T-cell (primary cell): Measurements from ENCODE around the gene SLC6A5. TPM values are rescaled to one million over a fixed set of nuclear protein-coding genes. Genes with fewer than 3 reads are reported as not detected.
"Not testable (repeated sequence)": the region's sequence is repeated elsewhere in the genome, so short reads cannot be mapped to it uniquely, and the experiment has no call there.

Source experiments
- ATAC-seq, 4 experiments: fragments of 200-7000 bp in 3 of 4; fragments of 150-1000 bp in 1 of 4; cut with Tn5 transposase; replicated peaks in 1 of 4; 1 replicate in 3 of 4; 2 replicates in 1 of 4; pipeline ENCODE4 v1.10.0; 2021; ENCODE audit warnings: moderate library complexity in 3 of 4, mild to moderate bottlenecking in 2 of 4, moderate number of reproducible peaks in 1 of 4
- CTCF ChIA-PET, 2 donors: fragments of 300-600 bp; sonication (Branson Sonifier 250); formaldehyde crosslinking; loops; one replicate each; lab custom pipeline; 2022; ENCODE audit warnings: antibody characterized with exemption in 2 of 2; lab: Charles Lee
- POLR2A ChIA-PET, 2 donors: fragments of 300-600 bp; sonication (Branson Sonifier 250); formaldehyde crosslinking; loops; one replicate each; lab custom pipeline; 2022; ENCODE audit warnings: antibody characterized with exemption in 2 of 2; lab: Charles Lee
- DNase-seq, 35 experiments: peaks; one replicate each; pipeline versions ENCODE4 v3.0.0 to v3.0.0-alpha.2; 2013 to 2023
- H3K27ac ChIP-seq: one replicate; pipeline ENCODE4 v1.5.1; 2013; ENCODE audit warnings: low read length
- H3K27me3 ChIP-seq, 2 experiments: replicated peaks in 1 of 2; 1 replicate in 1 of 2; 2 replicates in 1 of 2; pipeline versions ENCODE4 v1.6.1 to v1.7.0; 2013; ENCODE audit warnings: low read length in 1 of 2, mixed read lengths in 1 of 2; ENCODE audit not compliant: control insufficient read depth in 2 of 2, insufficient read depth in 2 of 2; ENCODE audit errors: extremely low read depth in 1 of 2
- H3K36me3 ChIP-seq, 2 donors: 1 replicate in 1 of 2; 2 replicates in 1 of 2; pipeline versions ENCODE4 v1.6.1 to v1.7.0; 2013; ENCODE audit warnings: low read length in 1 of 2; ENCODE audit not compliant: control insufficient read depth in 2 of 2, insufficient read depth in 1 of 2; ENCODE audit errors: extremely low read depth in 1 of 2
- H3K4me1 ChIP-seq, 2 experiments: 1 replicate in 1 of 2; 2 replicates in 1 of 2; pipeline versions ENCODE4 v1.6.1 to v1.7.0; 2013; ENCODE audit warnings: low read length in 2 of 2, mixed read lengths in 1 of 2; ENCODE audit not compliant: insufficient read depth in 2 of 2, control insufficient read depth in 1 of 2; ENCODE audit errors: extremely low read depth in 1 of 2
- H3K4me3 ChIP-seq, 2 donors: 1 replicate in 1 of 2; 2 replicates in 1 of 2; pipeline versions ENCODE4 v1.5.1 to v1.7.0; 2013; ENCODE audit warnings: mild to moderate bottlenecking in 2 of 2, low read length in 1 of 2, moderate library complexity in 1 of 2; ENCODE audit not compliant: control insufficient read depth in 1 of 2; ENCODE audit errors: extremely low read depth in 1 of 2
- H3K9me3 ChIP-seq: 2 replicates; pipeline ENCODE4 v1.7.0; 2013
- H3K27ac Mint-ChIP-seq, 2 donors: one replicate each; pipeline ENCODE4 v1.8.0; 2020 to 2021; ENCODE audit warnings: mild to moderate bottlenecking in 2 of 2, mixed read lengths in 2 of 2
- H3K27me3 Mint-ChIP-seq, 2 donors: one replicate each; pipeline ENCODE4 v1.8.0; 2021 to 2022; ENCODE audit warnings: mixed read lengths in 2 of 2
- H3K36me3 Mint-ChIP-seq: one replicate; pipeline ENCODE4 v1.8.0; 2021; ENCODE audit warnings: mixed read lengths
- H3K4me1 Mint-ChIP-seq, 3 donors: one replicate each; pipeline ENCODE4 v1.8.0; 2020 to 2022; ENCODE audit warnings: mixed read lengths in 3 of 3, mild to moderate bottlenecking in 1 of 3
- H3K4me3 Mint-ChIP-seq, 3 donors: one replicate each; pipeline ENCODE4 v1.8.0; 2020 to 2022; ENCODE audit warnings: mild to moderate bottlenecking in 3 of 3, mixed read lengths in 3 of 3, moderate library complexity in 3 of 3
- H3K9me3 Mint-ChIP-seq, 3 donors: one replicate each; pipeline ENCODE4 v1.8.0; 2020 to 2022; ENCODE audit warnings: mixed read lengths in 3 of 3
- WGBS: methylation state at CpG from one replicate; pipeline ENCODE4 v1.1.5; 2013; ENCODE audit warnings: missing lambda C conversion rate; ENCODE audit not compliant: insufficient coverage; 5-methylcytosine and 5-hydroxymethylcytosine counted together
- total RNA-seq, 35 experiments: library from RNA in 6 of 35; stranded (reverse) in 6 of 35; fragments of 120-200 nt in 1 of 35; gene quantifications; one replicate each; pipeline versions ENCODE4 v1.2.1 to v1.2.4 and lab custom pipeline; 2013 to 2026

SLC6A5 gene
- total RNA-seq (not detected), total RNA-seq (lab: John Stamatoyannopoulos, UW) (0 to 0.08 (median 0) reads per million in 29 experiments)
- total RNA-seq (2013) = not detected

DNA sequence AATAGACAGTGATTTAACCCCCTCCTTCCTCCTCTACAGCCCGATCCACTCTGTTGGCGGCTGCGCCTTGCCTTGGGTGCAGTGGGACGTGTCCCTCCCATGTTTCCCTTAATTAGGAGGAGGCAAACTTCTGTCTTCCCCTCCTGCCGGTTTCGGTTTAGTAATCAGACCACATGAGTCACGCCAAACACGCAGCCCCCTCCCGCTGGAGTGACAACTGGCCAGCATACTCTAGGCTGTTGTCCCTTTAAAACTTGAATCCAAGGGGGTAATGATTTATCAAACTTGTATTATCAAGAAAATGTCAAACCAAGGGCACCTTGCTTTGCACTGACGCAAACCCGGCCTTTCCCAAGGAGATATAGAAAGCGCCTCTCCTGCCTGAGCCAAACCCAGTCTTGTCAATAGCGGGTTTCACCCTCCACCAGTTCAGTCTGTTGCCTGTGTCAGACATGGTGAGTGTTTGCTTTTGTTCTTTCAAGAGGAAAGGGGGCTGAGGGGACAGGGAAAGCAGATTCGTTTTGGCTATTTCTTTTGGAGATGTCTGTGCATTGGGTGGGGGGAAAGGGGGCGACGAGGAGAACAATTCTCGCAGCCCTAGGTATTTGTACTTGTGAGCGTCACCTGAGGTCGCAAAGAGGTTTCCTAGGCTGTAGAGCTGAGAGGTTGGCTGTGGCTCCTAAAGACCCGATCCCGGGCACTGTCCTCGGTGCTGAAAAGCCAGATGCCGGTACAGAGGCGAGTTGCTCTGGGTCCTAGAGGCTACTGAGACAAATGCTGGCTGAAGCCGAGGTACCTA lies at the start of gene SLC6A5:
SLC6A5 (plus strand) TSS at position 388 of the 799 bp plus-strand sequence; CDS start at position 453, 65 bp downstream.
- Histone ChIP-seq H3K4me1 (peaks cover 0 to 5% of the 10 kb centered on the region in 2 experiments), H3K4me3 (no peak within 1 kb of the TSS), H3K36me3 (no peaks in the 10 kb centered on the region), H3K27ac (no peak within 1 kb of the TSS), H3K9me3 (no peaks in the 10 kb centered on the region), H3K27me3 (peaks cover 17 to 81% of the 10 kb centered on the region in 2 experiments)
- DNase-seq (peak in 3 of 35 experiments; percentile 4 to 6 (median 4)), ATAC-seq (no peak)
- Mint-ChIP-seq H3K4me3 (no peak within 1 kb of the TSS), H3K27me3 (peaks cover 84 to 90% of the 10 kb centered on the region in 2 donors), H3K9me3 (no peaks in the 10 kb centered on the region), H3K4me1 (peaks cover 0 to 5% (median 2%) of the 10 kb centered on the region in 3 donors), H3K27ac (no peak within 1 kb of the TSS), H3K36me3 (no peaks in the 10 kb centered on the region)
- POLR2A ChIA-PET = no interaction called here
- WGBS = 9% methylated on average over 15 of the region's 25 CpGs
- CTCF ChIA-PET = interaction anchor here in 1 of 2 donors (1.1 kb wide), 1 partner anchor 11 kb away, joined by 4 read pairs; no protein-coding TSS in a partner anchor

DNA sequence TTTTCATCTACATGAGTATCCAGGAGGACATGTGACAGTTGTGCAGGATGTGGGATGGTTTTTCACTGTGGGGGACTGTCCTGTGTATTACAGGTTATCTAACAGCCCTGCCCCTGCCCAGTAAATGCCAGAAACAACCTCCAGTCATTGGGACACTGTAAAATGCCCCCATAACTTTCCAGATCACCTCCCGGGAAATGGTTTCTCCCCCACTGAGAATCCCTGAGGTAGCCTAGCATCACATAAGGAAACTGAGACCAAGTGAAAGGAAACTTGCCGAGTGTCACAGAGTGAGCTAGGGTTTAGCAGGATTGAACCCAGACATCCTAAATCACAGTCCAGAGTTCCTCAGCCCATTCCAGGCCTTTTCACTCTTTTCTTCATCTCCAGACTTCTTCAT lies 48.3 kb upstream of the SLC6A5 start:
- Mint-ChIP-seq H3K4me3 (no peak overlapping the region), H3K27ac (no peak overlapping the region), H3K4me1 (no peaks in the 10 kb centered on the region), H3K36me3 (no peaks in the 10 kb centered on the region), H3K9me3 (peaks cover 0 to 7% (median 1%) of the 10 kb centered on the region in 3 donors), H3K27me3 (peaks cover 3 to 18% of the 10 kb centered on the region in 2 donors)
- Histone ChIP-seq H3K27me3 (peaks cover 0 to 10% of the 10 kb centered on the region in 2 experiments), H3K4me1 (no peaks in the 10 kb centered on the region), H3K27ac (no peak overlapping the region), H3K9me3 (no peaks in the 10 kb centered on the region), H3K36me3 (no peaks in the 10 kb centered on the region), H3K4me3 (no peak overlapping the region)
- ATAC-seq (no peak), DNase-seq (no peak)
- ChIA-PET CTCF (no interaction called here), POLR2A (no interaction called here)
- 94% methylated on average over 2 of the region's 2 CpGs for whole genome bisulfite sequencing

- no peaks in the 10 kb centered on the region for H3K4me1 ChIP-seq
- 61% methylated on average over 3 of the region's 3 CpGs for WGBS
- H3K27ac Mint-ChIP-seq = no peak overlapping the region
- H3K36me3 ChIP-seq = no peaks in the 10 kb centered on the region
- ChIA-PET CTCF (no interaction called here), POLR2A (no interaction called here)
- peaks cover 3 to 17% (median 5%) of the 10 kb centered on the region in 3 donors for H3K9me3 Mint-ChIP-seq
- peaks cover 0 to 2% of the 10 kb centered on the region in 2 experiments for H3K27me3 ChIP-seq
- no peak for DNase-seq
- H3K4me3 Mint-ChIP-seq = no peak overlapping the region
- H3K36me3 Mint-ChIP-seq = no peaks in the 10 kb centered on the region
- no peaks in the 10 kb centered on the region for H3K9me3 ChIP-seq
- H3K4me3 ChIP-seq = no peak overlapping the region
- no peak for ATAC-seq
- no peak overlapping the region for H3K27ac ChIP-seq
- H3K4me1 Mint-ChIP-seq = no peaks in the 10 kb centered on the region
- peaks cover 12 to 21% of the 10 kb centered on the region in 2 donors for H3K27me3 Mint-ChIP-seq
These were observed 43.6 kb upstream of the SLC6A5 start for GRCh38 chr11:20555783-20556182.

- H3K27me3 ChIP-seq, H3K4me1 ChIP-seq, H3K9me3 ChIP-seq, ATAC-seq, H3K4me3 ChIP-seq, POLR2A ChIA-PET, H3K4me1 Mint-ChIP-seq, H3K36me3 ChIP-seq, DNase-seq, H3K4me3 Mint-ChIP-seq, CTCF ChIA-PET, H3K36me3 Mint-ChIP-seq, H3K27ac Mint-ChIP-seq, H3K27ac ChIP-seq: not testable (repeated sequence)
- Mint-ChIP-seq H3K9me3 (peaks cover 3 to 17% (median 5%) of the 10 kb centered on the region in 3 donors), H3K27me3 (peaks cover 12 to 18% of the 10 kb centered on the region in 2 donors)
These were observed 43.0 kb upstream of the SLC6A5 start for GRCh38 chr11:20556396-20556795.

DNA sequence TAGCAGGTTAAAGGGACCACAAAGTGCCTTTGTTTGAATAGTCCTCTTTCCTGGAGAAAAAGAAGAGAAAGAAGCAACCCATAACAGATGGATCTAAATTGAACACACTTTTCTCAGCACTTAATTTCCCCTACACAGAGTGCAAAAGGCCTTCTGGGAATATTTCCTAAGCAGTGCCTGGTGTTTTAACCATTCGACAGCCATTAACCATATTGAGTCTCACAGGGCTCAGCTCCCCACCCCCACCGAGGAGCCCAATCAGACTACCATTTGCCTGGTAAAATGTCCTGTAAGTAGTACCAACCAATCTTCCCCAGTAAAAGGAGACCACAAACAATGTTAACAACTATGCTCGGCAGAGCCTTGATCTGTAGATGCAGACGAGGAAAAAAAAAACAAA lies 40.7 kb upstream of the SLC6A5 start:
- H3K9me3 ChIP-seq = no peaks in the 10 kb centered on the region
- no peak for ATAC-seq
- H3K4me1 ChIP-seq = no peaks in the 10 kb centered on the region
- H3K9me3 Mint-ChIP-seq = peaks cover 3 to 17% (median 5%) of the 10 kb centered on the region in 3 donors
- ChIA-PET CTCF (no interaction called here), POLR2A (no interaction called here)
- no peaks in the 10 kb centered on the region for H3K36me3 ChIP-seq
- peaks cover 12 to 21% of the 10 kb centered on the region in 2 donors for H3K27me3 Mint-ChIP-seq
- H3K27me3 ChIP-seq = no peaks in the 10 kb centered on the region
- WGBS = 62% methylated on average over 2 of the region's 4 CpGs
- no peak overlapping the region for H3K4me3 ChIP-seq
- H3K27ac ChIP-seq = no peak overlapping the region
- no peaks in the 10 kb centered on the region for H3K36me3 Mint-ChIP-seq
- H3K27ac Mint-ChIP-seq = no peak overlapping the region
- DNase-seq = no peak
- H3K4me1 Mint-ChIP-seq = no peaks in the 10 kb centered on the region
- no peak overlapping the region for H3K4me3 Mint-ChIP-seq

DNA sequence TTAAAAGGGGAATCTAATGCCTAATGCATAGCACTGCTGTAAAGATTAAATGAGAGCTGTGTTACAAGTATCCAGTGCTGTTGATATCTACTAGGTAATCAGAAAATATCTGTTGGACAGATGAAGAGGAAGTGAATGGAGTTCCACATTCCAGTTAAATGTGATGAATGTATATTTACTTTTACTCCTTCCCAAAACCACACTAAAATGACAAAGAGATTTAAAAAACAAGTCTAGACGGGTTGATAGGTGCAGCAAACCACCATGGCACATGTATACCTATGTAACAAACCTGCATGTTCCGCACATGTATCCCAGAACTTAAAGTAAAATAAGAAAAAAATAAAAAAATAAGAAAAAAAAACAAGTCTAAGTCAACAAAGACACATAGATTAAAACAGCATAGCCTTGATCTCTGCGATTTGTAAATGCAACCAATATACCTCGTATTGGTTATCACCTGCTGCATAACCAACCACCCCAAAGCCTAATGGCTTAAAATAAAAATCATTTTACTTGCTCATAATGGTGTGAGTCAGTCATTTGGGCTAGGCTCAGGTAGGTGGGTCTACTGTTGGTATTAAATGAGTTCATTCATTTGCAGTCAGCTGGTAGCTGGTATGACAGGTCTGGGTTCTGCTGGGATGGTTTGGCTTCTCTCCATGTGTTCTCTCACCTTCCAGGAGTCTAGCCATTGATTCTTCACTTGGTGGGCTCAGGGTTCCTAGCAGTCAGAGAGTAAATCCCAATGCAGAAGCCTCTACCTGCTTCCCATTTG lies 39.7 kb upstream of the SLC6A5 start:
- Mint-ChIP-seq H3K4me1 (no peaks in the 10 kb centered on the region), H3K27ac (no peak overlapping the region), H3K27me3 (peaks cover 9 to 22% of the 10 kb centered on the region in 2 donors), H3K4me3 (no peak overlapping the region), H3K9me3 (peaks cover 3 to 17% (median 5%) of the 10 kb centered on the region in 3 donors), H3K36me3 (no peaks in the 10 kb centered on the region)
- WGBS = no CpG with 5 or more reads among the region's 4 CpGs
- H3K9me3 ChIP-seq = no peaks in the 10 kb centered on the region
- H3K27ac ChIP-seq = no peak overlapping the region
- ATAC-seq (no peak), DNase-seq (no peak)
- no peaks in the 10 kb centered on the region for H3K36me3 ChIP-seq
- ChIA-PET CTCF (no interaction called here), POLR2A (no interaction called here)
- no peaks in the 10 kb centered on the region for H3K27me3 ChIP-seq
- H3K4me3 ChIP-seq = no peak overlapping the region
- no peaks in the 10 kb centered on the region for H3K4me1 ChIP-seq
